Measurements from ENCODE around the gene CTBP1. TPM values are rescaled to one million over a fixed set of nuclear protein-coding genes. Genes with fewer than 3 reads are reported as not detected.

CTBP1 gene
- total and polyA plus RNA-seq, 2 donors (not counting 1 experiment from before 2014, with no cell fraction given): 212 to 343 TPM

DNA sequence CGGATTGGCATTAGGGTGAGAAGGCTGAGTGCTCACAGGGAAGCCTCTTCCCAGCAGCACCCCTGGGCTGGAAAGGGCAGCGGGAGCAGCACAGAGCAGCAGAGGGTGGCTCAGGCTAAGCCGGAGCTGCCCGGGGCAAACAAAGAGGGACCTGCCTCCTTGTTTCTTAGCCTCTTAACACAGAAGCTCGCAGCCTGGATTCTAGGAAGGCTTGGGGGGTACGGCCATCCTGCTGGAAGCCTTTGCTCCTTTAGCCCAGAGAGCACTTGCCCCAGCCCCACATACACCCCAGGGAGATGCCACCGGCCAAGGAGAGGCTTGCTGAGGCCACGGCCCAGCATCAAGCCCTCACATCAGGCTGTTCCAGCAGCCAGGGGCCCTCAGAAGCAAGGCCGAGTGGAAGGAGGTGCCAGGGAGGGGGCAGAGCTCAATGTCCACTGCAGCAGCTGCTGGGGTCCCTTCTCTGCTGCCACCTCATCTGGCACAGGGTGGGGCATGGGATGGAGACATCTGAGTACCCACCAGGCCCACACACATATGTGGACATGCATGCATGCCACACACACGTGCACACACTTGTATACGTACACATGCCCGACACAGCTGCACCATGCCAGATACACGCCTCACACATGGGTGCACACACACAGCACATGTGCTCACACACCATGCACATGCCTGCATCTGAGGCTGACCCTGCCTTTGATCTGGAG lies 56.3 kb downstream of the CTBP1 start:
- H3K4me2 ChIP-seq (replicated peaks; ENCODE audit: low read depth, low read length, poor library complexity, severe bottlenecking): no peak overlapping the region

DNA sequence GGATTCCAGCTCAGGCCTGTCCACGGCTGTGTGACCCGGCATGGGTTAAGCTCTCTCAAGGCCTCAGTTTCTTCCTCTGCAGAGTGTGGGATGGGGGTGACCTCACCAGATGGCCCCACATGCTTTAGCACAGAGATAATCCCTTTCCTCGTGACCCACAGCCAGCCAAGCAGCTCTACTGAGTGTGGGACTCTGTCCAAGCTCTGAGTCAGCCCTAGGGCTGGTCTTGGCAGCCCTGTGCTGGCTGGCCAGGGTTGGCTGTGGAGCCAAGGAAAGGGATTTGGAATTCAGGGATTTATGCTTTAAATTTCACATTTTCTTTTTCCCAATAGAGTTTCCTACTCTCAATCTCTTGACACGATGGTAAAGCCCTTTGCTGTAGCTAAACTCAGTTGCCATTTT lies 56.8 kb downstream of the CTBP1 start:
- Histone ChIP-seq H3K4me1 (ENCODE audit: control insufficient read depth in 2 of 2, insufficient read depth in 2 of 2, low read length in 2 of 2) (peaks cover 2 to 3% of the 10 kb centered on the region in 2 donors), H3K36me3 (replicated peaks in 1 of 2; ENCODE audit: control extremely low read depth in 1 of 2, control insufficient read depth in 1 of 2, extremely low read depth in 1 of 2, insufficient read depth in 2 of 2, low read length in 1 of 2) (no peaks in the 10 kb centered on the region), H3K79me2 (ENCODE audit: control insufficient read depth, insufficient read depth, low read length) (no peaks in the 10 kb centered on the region), H3K27me3 (replicated peaks in 1 of 4; ENCODE audit: control extremely low read depth in 1 of 4, control insufficient read depth in 3 of 4, insufficient read depth in 4 of 4, low read length in 3 of 4) (no peaks in the 10 kb centered on the region), H4K20me1 (ENCODE audit: control insufficient read depth, insufficient read depth, low read length, poor library complexity, severe bottlenecking) (no peaks in the 10 kb centered on the region), H3K9me3 (ENCODE audit: control extremely low read depth in 1 of 3, control insufficient read depth in 2 of 3, insufficient read depth in 1 of 3, low read length in 2 of 3) (peaks cover 0 to 4% (median 0%) of the 10 kb centered on the region in 3 donors), H3K4me2 (replicated peaks; ENCODE audit: low read depth, low read length, poor library complexity, severe bottlenecking) (no peak overlapping the region), H3K27ac (ENCODE audit: low read length in 2 of 2) (no peak overlapping the region), H3K4me3 (ENCODE audit: control extremely low read depth in 1 of 5, extremely low read depth in 1 of 5, insufficient read depth in 1 of 5, low read depth in 2 of 5, low read length in 4 of 5) (no peak overlapping the region), H3K9ac (ENCODE audit: low read length) (no peak overlapping the region), H2AFZ (ENCODE audit: insufficient read depth, low read depth, low read length, poor library complexity, severe bottlenecking) (no peak overlapping the region)
- ChIA-PET CTCF (interaction anchor here (0.8 to 1.0 kb wide), 2 partner anchors 9 to 11 kb away, joined by 3 read pairs; no protein-coding TSS in a partner anchor), POLR2A (no interaction called here)
- Mint-ChIP-seq H3K27ac (no peak overlapping the region), H3K9me3 (ENCODE audit: insufficient read depth) (no peaks in the 10 kb centered on the region), H3K27me3 (no peaks in the 10 kb centered on the region), H3K4me1 (peaks cover 3% of the 10 kb centered on the region), H3K4me3 (no peak overlapping the region)
- ATAC-seq (ENCODE audit: low read depth) (no peak), DNase-seq (no peak)
- TF ChIP-seq EZH2 (IDR thresholded peaks at IDR 0.05; ENCODE audit: borderline replicate concordance, insufficient read depth, low read depth, low read length, poor library complexity, severe bottlenecking): no peak
- TF ChIP-seq, protein P1, sequence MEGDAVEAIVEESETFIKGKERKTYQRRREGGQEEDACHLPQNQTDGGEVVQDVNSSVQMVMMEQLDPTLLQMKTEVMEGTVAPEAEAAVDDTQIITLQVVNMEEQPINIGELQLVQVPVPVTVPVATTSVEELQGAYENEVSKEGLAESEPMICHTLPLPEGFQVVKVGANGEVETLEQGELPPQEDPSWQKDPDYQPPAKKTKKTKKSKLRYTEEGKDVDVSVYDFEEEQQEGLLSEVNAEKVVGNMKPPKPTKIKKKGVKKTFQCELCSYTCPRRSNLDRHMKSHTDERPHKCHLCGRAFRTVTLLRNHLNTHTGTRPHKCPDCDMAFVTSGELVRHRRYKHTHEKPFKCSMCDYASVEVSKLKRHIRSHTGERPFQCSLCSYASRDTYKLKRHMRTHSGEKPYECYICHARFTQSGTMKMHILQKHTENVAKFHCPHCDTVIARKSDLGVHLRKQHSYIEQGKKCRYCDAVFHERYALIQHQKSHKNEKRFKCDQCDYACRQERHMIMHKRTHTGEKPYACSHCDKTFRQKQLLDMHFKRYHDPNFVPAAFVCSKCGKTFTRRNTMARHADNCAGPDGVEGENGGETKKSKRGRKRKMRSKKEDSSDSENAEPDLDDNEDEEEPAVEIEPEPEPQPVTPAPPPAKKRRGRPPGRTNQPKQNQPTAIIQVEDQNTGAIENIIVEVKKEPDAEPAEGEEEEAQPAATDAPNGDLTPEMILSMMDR (IDR thresholded peaks at IDR 0.05): no peak
- intact Hi-C loops (cut with micrococcal nuclease): no loop called here
- WGBS (ENCODE audit: insufficient coverage): 90% methylated on average over 3 of the region's 4 CpGs

More for the DNA sequence above, 56.3 kb downstream of the CTBP1 start:
- CTCF ChIA-PET: interaction anchor here (0.8 to 1.0 kb wide), 2 partner anchors 9 to 11 kb away, joined by 3 read pairs; no protein-coding TSS in a partner anchor
- Mint-ChIP-seq H3K9me3 (ENCODE audit: insufficient read depth) (no peaks in the 10 kb centered on the region), H3K4me1 (no peaks in the 10 kb centered on the region), H3K27ac (no peak overlapping the region), H3K4me3 (no peak overlapping the region), H3K27me3 (no peaks in the 10 kb centered on the region)
- 97% methylated on average over 13 of the region's 13 CpGs for WGBS (ENCODE audit: insufficient coverage)
- H3K9ac ChIP-seq (ENCODE audit: low read length): no peak overlapping the region
- no peaks in the 10 kb centered on the region for H3K4me1 ChIP-seq (ENCODE audit: control insufficient read depth in 2 of 2, insufficient read depth in 2 of 2, low read length in 2 of 2)
- DNase-seq (no peak), ATAC-seq (ENCODE audit: low read depth) (no peak)
- no peaks in the 10 kb centered on the region for H3K27me3 ChIP-seq (replicated peaks in 1 of 4; ENCODE audit: control extremely low read depth in 1 of 4, control insufficient read depth in 3 of 4, insufficient read depth in 4 of 4, low read length in 3 of 4)
- no peaks in the 10 kb centered on the region for H3K36me3 ChIP-seq (replicated peaks in 1 of 2; ENCODE audit: control extremely low read depth in 1 of 2, control insufficient read depth in 1 of 2, extremely low read depth in 1 of 2, insufficient read depth in 2 of 2, low read length in 1 of 2)
- no peaks in the 10 kb centered on the region for H4K20me1 ChIP-seq (ENCODE audit: control insufficient read depth, insufficient read depth, low read length, poor library complexity, severe bottlenecking)
- H3K9me3 ChIP-seq (ENCODE audit: control extremely low read depth in 1 of 3, control insufficient read depth in 2 of 3, insufficient read depth in 1 of 3, low read length in 2 of 3): peaks cover 0 to 4% (median 0%) of the 10 kb centered on the region in 3 donors
- H3K27ac ChIP-seq (ENCODE audit: low read length in 2 of 2): no peak overlapping the region
- POLR2A ChIA-PET: no interaction called here
- intact Hi-C loops (cut with micrococcal nuclease): no loop called here
- no peak overlapping the region for H2AFZ ChIP-seq (ENCODE audit: insufficient read depth, low read depth, low read length, poor library complexity, severe bottlenecking)
- no peak for TF ChIP-seq EZH2 (IDR thresholded peaks at IDR 0.05; ENCODE audit: borderline replicate concordance, insufficient read depth, low read depth, low read length, poor library complexity, severe bottlenecking)
- TF ChIP-seq, protein P1 (IDR thresholded peaks at IDR 0.05): no peak
- no peak overlapping the region for H3K4me3 ChIP-seq (ENCODE audit: control extremely low read depth in 1 of 5, extremely low read depth in 1 of 5, insufficient read depth in 1 of 5, low read depth in 2 of 5, low read length in 4 of 5)
- no peaks in the 10 kb centered on the region for H3K79me2 ChIP-seq (ENCODE audit: control insufficient read depth, insufficient read depth, low read length)
